Stomach (tissue), 9 donors: ENCODE measurements around the gene NCAPH2. TPM values are rescaled to one million over a fixed set of nuclear protein-coding genes. Genes with fewer than 3 reads are reported as not detected.

Experiments
- DNase-seq, 2 donors: peaks; one replicate each; pipeline versions ENCODE4 v3.0.0 to v3.0.0-alpha.2; 2013 to 2019
- H3K27ac ChIP-seq, 5 donors: fragments of 200-600 bp in 4 of 5; sonication (generic) in 4 of 5; one replicate each; pipeline ENCODE4 v1.5.1; 2013 to 2019; ENCODE audit warnings: mild to moderate bottlenecking in 1 of 5, moderate library complexity in 1 of 5
- H3K27me3 ChIP-seq, 3 donors: fragments of 200-600 bp; sonication (generic); one replicate each; pipeline ENCODE4 v1.5.1; 2017 to 2019; ENCODE audit warnings: mixed run types in 1 of 3
- H3K36me3 ChIP-seq, 4 donors: fragments of 200-600 bp; sonication (generic); 1 replicate in 3 of 4; 2 replicates in 1 of 4; pipeline ENCODE4 v1.5.1; 2016 to 2019
- H3K4me1 ChIP-seq, 4 donors: fragments of 200-600 bp; sonication (generic); one replicate each; pipeline ENCODE4 v1.5.1; 2016 to 2019
- H3K4me3 ChIP-seq, 4 donors: fragments of 200-600 bp; sonication (generic) in 3 of 4; one replicate each; pipeline ENCODE4 v1.5.1; 2016 to 2019; ENCODE audit warnings: mild to moderate bottlenecking in 1 of 4
- H3K9me3 ChIP-seq, 4 donors: fragments of 200-600 bp; sonication (generic); one replicate each; pipeline ENCODE4 v1.5.1; 2016 to 2019
- EP300 ChIP-seq: sonication (generic); formaldehyde crosslinking; IDR thresholded peaks from one replicate; pipeline ENCODE4 v1.6.1; 2017; ENCODE audit warnings: antibody characterized with exemption
- POLR2A ChIP-seq, 4 donors: fragments of 450-650 bp; IDR thresholded peaks; one replicate each; pipeline ENCODE4 v1.6.1; 2016; ENCODE audit warnings: antibody characterized with exemption in 4 of 4, control low read depth in 2 of 4, mild to moderate bottlenecking in 1 of 4, moderate library complexity in 1 of 4
- POLR2AphosphoS5 ChIP-seq, 3 donors: sonication (generic); formaldehyde crosslinking; IDR thresholded peaks; one replicate each; pipeline ENCODE4 v1.6.1; 2016; ENCODE audit warnings: antibody characterized with exemption in 3 of 3
- WGBS, 5 donors: extraction: QIAGEN DNeasy Blood & Tissue Kit in 3 of 5; methylation state at CpG; one replicate each; pipeline versions ENCODE4 v1.1.5 to v1.1.7; 2013 to 2018; 5-methylcytosine and 5-hydroxymethylcytosine counted together
- intact Hi-C: fragments of 100-400 bp; cut with DNase I; formaldehyde crosslinking; loops from one replicate; pipeline ENCODE4 v1.15.1; 2023; ENCODE audit warnings: low total_unique reads
- polyA plus RNA-seq, 3 donors: library from polyadenylated mRNA; stranded (reverse); fragments of 200-250 nt; gene quantifications; one replicate each; pipeline ENCODE4 v1.2.3, GENCODE V29; 2013
- total RNA-seq, 5 donors: library from RNA; depleted of rRNA; stranded (reverse); fragments of >200 nt; gene quantifications; one replicate each; pipeline versions ENCODE4 v1.1.0 to v1.2.3, GENCODE V29; 2014 to 2016
- TF ChIP-seq, protein P1 (sequence below), 7 experiments: fragments of 450-650 bp in 4 of 7; fragments of 200-600 bp in 3 of 7; sonication (generic) in 3 of 7; IDR thresholded peaks; one replicate each; pipeline ENCODE4 v1.5.1; 2016 to 2019; ENCODE audit warnings: antibody characterized with exemption in 7 of 7, control low read depth in 2 of 7, mild to moderate bottlenecking in 1 of 7
- donor health status: healthy with polysubstance abuse.
- donor health status: Bipolar disorder and iron deficiency.
- donor health status: healthy.

Gene NCAPH2
- total and polyA plus RNA-seq, 8 donors = 12.9 to 47.9 (median 30.4) TPM

DNA sequence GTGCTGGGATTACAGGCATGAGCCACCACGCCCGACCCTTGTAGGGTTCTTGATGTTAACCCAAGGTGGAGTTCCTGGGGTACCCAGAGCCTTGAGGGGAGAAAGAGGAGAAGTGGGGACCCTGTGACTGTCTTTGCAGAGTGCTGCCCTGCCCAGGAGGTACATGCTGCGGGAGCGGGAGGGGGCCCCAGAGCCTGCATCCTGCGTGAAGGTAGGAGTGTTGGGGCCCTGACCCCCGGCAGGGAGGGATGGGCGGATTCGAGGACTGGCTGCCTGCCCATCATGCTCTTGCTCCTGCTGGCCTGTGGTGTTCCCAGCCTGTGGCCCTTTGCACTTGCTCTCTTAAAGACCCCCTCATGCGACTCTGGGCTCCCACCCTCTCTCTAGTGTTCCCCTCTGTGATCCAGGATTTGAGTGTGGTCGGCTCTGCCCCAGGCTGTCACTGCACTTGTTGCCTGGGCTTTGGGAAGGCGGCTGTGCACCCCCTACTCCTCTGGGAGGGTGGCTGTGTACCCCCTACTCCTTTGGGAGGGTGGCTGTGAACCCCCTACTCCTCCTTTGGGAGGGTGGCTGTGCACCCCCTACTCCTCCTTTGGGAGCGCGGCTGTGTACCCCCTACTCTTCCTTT, 12.9 kb downstream of the NCAPH2 start:
- Histone ChIP-seq H3K36me3 (peaks cover 52 to 84% (median 81%) of the 10 kb centered on the region in 4 donors), H3K27me3 (no peaks in the 10 kb centered on the region)
- DNase-seq = no peak

GRCh38 chr22:50521710-50522109, 13.7 kb downstream of the NCAPH2 start:
- H3K9me3 ChIP-seq = no peaks in the 10 kb centered on the region
- WGBS, 5 donors = 90 to 93% (median 92%) methylated on average over 8 to 10 of the region's 10 CpGs
- H3K36me3 ChIP-seq = peaks cover 52 to 76% (median 75%) of the 10 kb centered on the region in 4 donors
- no peak overlapping the region for H3K4me3 ChIP-seq
- H3K27me3 ChIP-seq = no peaks in the 10 kb centered on the region
- intact Hi-C loops = no loop called here
- H3K27ac ChIP-seq = no peak overlapping the region
- TF ChIP-seq, protein P1, sequence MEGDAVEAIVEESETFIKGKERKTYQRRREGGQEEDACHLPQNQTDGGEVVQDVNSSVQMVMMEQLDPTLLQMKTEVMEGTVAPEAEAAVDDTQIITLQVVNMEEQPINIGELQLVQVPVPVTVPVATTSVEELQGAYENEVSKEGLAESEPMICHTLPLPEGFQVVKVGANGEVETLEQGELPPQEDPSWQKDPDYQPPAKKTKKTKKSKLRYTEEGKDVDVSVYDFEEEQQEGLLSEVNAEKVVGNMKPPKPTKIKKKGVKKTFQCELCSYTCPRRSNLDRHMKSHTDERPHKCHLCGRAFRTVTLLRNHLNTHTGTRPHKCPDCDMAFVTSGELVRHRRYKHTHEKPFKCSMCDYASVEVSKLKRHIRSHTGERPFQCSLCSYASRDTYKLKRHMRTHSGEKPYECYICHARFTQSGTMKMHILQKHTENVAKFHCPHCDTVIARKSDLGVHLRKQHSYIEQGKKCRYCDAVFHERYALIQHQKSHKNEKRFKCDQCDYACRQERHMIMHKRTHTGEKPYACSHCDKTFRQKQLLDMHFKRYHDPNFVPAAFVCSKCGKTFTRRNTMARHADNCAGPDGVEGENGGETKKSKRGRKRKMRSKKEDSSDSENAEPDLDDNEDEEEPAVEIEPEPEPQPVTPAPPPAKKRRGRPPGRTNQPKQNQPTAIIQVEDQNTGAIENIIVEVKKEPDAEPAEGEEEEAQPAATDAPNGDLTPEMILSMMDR (IDR thresholded peaks at IDR 0.05) = no peak
- TF ChIP-seq POLR2A (IDR thresholded peaks at IDR 0.05) (no peak), POLR2AphosphoS5 (IDR thresholded peaks at IDR 0.05) (no peak), EP300 (no peak)
- no peak for DNase-seq
- peaks cover 21 to 35% (median 31%) of the 10 kb centered on the region in 4 donors for H3K4me1 ChIP-seq

More for the DNA sequence above, 12.9 kb downstream of the NCAPH2 start:
- no peak overlapping the region for H3K4me3 ChIP-seq
- intact Hi-C loops = no loop called here
- H3K27ac ChIP-seq = no peak overlapping the region
- H3K9me3 ChIP-seq = no peaks in the 10 kb centered on the region
- 90 to 94% (median 92%) methylated on average over 11 to 13 of the region's 13 CpGs for WGBS, 5 donors
- H3K4me1 ChIP-seq = peaks cover 15 to 28% (median 24%) of the 10 kb centered on the region in 4 donors
- no peak for TF ChIP-seq POLR2AphosphoS5 (IDR thresholded peaks at IDR 0.05)
- TF ChIP-seq POLR2A (IDR thresholded peaks at IDR 0.05) = no peak
- TF ChIP-seq EP300 = no peak
- TF ChIP-seq, protein P1 (IDR thresholded peaks at IDR 0.05) = no peak

DNA sequence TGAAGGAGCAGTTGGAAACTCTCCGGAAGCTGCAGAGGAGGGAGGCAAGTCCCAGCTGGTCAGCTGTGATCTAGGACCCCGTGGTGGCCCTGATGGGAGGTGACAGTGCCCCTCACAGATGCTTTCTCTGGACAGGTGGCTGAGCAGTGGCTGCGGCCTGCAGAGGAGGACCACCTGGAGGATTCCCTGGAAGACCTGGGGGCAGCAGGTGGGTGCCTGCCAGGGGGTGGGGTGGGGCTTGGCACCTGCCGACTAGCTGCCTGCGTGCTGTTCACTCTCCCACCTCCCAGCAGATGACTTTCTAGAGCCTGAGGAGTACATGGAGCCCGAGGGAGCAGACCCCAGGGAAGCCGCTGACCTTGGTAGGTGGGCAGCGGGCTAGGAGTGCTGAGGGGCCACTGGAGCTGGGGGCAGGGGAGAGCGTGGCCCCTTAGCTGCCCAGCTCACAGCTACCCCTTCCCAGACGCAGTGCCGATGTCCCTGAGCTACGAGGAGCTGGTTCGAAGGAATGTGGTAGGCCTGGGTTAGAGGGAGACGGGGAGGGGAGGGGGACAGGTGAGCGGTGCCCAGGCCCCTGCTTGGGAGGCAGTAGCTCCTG, 14.3 kb downstream of the NCAPH2 start:
- H3K27ac ChIP-seq = no peak overlapping the region
- intact Hi-C loops = no loop called here
- no peak overlapping the region for H3K4me3 ChIP-seq
- H3K36me3 ChIP-seq = peaks cover 51 to 70% (median 69%) of the 10 kb centered on the region in 4 donors
- TF ChIP-seq, protein P1 (IDR thresholded peaks at IDR 0.05) = no peak
- TF ChIP-seq EP300 = no peak
- no peak for TF ChIP-seq POLR2AphosphoS5 (IDR thresholded peaks at IDR 0.05)
- no peak for TF ChIP-seq POLR2A (IDR thresholded peaks at IDR 0.05)
- H3K9me3 ChIP-seq = no peaks in the 10 kb centered on the region
- 88 to 93% (median 91%) methylated on average over 7 to 15 of the region's 15 CpGs for WGBS, 5 donors
- DNase-seq = no peak
- no peaks in the 10 kb centered on the region for H3K27me3 ChIP-seq
- H3K4me1 ChIP-seq = peaks cover 27 to 41% (median 37%) of the 10 kb centered on the region in 4 donors

- WGBS, 5 donors = 83 to 87% (median 85%) methylated on average over 12 to 22 of the region's 22 CpGs
- Histone ChIP-seq H3K27me3 (no peaks in the 10 kb centered on the region), H3K36me3 (peaks cover 45 to 64% (median 62%) of the 10 kb centered on the region in 4 donors), H3K4me1 (peaks cover 29 to 44% (median 41%) of the 10 kb centered on the region in 4 donors), H3K4me3 (no peak overlapping the region), H3K27ac (no peak overlapping the region), H3K9me3 (no peaks in the 10 kb centered on the region)
- TF ChIP-seq POLR2AphosphoS5 (IDR thresholded peaks at IDR 0.05) (no peak), EP300 (no peak), POLR2A (IDR thresholded peaks at IDR 0.05) (no peak)
- TF ChIP-seq, protein P1 (IDR thresholded peaks at IDR 0.05) = no peak
- DNase-seq = no peak
- intact Hi-C loops = no loop called here
Observed at GRCh38 chr22:50522806-50523438, 14.9 kb downstream of the NCAPH2 start.
